H54 (cell line): ENCODE measurements around the gene DCUN1D4.
A peak's percentile ranks its signal among the peaks of the same experiment; 100 is the strongest.

Experiments
- DNase-seq: peaks from one replicate; pipeline ENCODE4 v3.0.0; 2011; ENCODE audit warnings: low spot score, mixed read lengths; ENCODE audit not compliant: insufficient read length
- FAIRE-seq: peaks from 3 replicates; lab custom pipeline; 2011; peaks lifted over from hg19 to GRCh38; lab: Jason Lieb, UNC
- POLR2A ChIP-seq: IDR thresholded peaks from 2 replicates; pipeline ENCODE4 v1.6.1; 2011; ENCODE audit warnings: low read depth, mild to moderate bottlenecking, low read length

The DCUN1D4 gene

DNA sequence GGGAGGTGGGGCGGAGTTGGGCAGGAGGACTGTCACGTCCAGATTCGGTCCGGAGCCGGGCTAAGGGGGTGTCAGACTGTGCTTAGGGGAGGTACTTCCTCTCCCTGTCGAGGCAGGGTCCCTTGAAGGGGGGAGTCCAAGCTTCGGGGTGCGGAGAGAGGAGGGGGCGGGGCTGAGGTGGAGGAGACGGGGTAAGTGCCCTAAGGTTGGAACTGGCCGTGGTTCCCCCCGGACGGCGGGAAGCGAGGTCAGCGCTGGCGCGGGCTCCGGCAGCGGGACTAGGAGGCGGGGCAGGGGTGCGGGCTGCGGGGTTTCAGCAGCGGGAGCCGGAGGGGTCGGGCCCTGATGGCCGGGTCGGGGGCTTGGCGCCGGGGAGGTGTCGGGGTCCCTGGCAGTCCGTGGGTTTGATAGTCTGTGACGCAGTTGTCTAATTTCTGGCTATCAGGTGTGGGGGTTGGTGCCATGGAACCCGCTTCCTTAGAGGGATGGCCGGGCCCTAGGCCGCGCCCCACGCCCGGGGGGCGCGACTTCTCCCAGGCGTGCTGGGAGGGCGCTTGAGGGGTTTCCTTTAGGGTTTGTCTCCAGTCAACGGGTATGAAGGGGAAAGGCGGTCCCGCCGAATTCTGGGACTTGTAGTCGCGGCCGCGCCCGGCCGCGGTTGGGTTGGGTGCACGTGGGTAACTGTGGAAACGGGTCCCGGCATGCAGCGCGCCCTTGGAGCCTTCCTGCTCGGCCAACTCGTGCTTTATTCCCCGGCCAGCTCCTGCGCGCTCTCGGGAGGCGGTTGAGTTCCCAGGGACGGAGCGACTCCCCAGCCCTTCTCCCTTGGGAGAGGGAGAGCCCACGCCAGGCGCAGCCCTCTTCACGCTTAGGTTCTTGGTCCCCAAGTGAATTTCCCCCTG, 1.5 kb downstream of the DCUN1D4 start:
- FAIRE-seq, result peak; percentile 38
- TF ChIP-seq POLR2A, result no peak
- peak; percentile 55 for DNase-seq

DNA sequence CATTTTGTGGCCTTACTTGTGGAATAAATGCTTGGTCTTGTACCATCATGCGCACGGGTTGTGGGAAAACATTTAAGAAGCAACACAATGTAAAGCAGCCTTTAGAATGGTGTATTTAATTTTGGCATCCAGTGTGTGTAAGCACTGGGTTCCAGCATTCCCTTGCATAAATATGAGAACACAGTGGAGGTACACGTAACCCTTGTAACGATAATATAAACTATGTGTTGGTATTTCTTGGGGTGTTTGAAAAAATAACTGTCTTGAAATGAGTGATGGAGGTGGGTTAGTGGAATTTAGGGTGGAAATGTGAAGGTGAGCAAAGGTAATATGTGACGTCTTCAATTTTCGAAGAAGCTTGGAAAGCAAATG, 2.1 kb downstream of the DCUN1D4 start:
- TF ChIP-seq POLR2A, result no peak
- DNase-seq, result no peak
- FAIRE-seq, result no peak

DNA sequence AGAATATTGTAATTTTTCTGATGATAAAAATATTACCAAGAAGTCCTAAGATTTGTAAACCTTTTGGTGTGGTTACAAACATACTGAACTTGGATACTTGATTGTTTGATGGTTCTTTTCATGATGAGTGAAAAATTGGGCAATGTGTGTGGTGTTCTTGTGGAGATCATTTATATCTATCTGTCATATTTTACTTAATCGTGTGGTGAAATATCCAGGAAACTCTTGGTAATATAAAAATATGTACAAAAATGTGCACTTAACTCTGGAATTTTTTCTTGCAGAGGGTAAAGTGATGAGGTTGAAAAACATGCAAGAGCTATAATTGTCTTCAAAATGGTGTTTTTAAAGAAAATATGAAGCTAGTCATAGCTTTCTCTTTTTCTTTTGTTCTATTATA, 2.8 kb downstream of the DCUN1D4 start:
- no peak for TF ChIP-seq POLR2A
- no peak for FAIRE-seq
- no peak for DNase-seq

DNA sequence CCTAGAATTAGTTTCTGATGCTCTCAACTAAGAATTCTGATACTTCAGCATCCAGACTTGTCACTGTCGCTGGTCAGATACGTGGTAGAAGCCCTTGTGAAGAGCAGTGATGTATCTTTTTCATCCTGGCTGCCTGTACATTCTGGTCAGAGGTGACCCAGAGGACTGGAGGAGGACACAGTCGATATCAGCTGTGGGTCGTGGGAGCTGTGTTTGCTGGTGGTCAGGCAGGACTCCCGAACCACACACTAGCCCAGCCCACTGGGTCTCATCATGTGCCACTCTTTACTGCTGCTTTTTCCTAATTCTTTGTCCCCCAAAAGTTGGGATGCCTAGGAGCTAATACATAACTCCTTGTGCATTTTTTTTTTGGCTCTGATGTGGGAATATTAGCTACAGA, 6.5 kb downstream of the DCUN1D4 start:
- no peak for DNase-seq
- FAIRE-seq, result no peak
- TF ChIP-seq POLR2A, result no peak

DNA sequence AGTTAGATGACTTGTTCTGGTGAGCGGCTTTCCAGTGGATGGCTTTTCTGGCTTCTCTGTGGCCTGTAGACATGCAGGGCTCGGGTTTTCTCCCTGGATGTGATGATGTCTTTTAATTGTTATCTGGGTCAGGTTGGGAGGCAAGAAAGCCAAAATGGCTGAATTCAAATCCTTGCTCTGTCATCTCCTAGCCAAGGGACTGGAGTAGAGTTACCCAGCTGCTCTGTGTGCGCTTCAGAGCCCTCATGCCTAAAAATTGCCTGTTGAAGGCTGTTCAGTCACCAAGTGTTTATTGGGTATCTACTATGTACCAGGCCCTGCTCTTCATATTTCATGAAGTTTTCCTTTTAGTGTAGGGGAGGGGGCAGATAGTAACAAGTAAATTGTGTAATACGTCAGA, 7.3 kb downstream of the DCUN1D4 start:
- no peak for TF ChIP-seq POLR2A
- DNase-seq (no peak), FAIRE-seq (no peak)

DNA sequence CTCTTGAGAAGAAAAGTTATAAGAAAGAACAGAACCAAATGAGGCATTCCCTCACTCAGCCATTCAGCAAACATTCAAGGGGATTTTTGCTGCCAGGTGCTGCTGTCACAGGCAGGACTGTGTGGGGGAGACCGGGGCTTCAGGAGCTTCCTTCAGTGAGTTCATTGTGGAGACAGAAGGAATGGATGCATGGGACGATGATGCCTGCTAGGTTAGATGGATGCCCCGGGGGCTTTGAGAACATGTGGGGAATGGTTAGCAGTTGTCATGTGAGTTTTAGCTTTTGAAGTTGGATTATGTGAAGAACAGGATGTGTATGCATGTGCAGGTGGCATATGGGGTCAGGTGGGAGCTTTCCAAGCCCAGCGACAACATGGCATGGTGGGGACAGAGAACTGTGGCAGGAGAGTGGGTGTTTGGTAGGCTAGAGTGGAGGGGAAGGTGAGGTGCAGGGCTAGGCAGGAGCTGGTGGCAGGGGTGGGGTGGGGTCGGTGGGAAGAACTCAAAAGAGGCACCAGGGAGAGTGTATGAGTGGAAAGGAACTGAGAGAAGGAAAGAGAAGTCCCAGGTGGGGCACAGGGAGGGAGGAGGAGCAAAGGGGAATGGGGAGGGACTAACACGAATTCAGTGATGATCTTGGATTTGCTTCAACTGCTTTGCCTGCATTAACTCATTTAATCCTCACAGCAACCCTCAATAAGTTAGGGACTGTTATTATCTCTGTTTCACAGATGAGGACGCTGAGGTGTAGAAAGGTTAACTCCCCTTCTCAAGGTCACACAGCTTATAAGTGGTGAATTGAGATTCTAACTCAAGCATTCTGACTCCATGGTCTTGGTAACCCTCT, 8.4 kb downstream of the DCUN1D4 start:
- TF ChIP-seq POLR2A, result no peak
- FAIRE-seq (no peak), DNase-seq (no peak)

DNA sequence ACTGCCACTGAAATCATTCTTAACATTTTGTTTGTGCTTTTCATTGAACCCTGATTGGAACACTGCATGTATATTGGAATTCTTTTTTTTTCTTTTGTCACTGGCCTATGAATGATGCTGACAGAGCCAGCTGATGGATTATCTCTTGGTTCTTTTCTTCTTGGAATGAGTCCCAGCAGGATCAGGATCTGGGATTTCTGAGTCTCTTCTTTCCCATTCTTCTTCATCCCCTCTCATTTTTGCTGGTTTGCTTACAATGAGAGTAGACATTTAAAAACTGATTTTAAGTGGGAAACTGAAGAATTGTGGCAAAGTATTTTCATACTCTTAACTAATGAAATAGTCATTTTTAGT, 9.0 kb downstream of the DCUN1D4 start:
- DNase-seq (no peak), FAIRE-seq (no peak)
- no peak for TF ChIP-seq POLR2A

DNA sequence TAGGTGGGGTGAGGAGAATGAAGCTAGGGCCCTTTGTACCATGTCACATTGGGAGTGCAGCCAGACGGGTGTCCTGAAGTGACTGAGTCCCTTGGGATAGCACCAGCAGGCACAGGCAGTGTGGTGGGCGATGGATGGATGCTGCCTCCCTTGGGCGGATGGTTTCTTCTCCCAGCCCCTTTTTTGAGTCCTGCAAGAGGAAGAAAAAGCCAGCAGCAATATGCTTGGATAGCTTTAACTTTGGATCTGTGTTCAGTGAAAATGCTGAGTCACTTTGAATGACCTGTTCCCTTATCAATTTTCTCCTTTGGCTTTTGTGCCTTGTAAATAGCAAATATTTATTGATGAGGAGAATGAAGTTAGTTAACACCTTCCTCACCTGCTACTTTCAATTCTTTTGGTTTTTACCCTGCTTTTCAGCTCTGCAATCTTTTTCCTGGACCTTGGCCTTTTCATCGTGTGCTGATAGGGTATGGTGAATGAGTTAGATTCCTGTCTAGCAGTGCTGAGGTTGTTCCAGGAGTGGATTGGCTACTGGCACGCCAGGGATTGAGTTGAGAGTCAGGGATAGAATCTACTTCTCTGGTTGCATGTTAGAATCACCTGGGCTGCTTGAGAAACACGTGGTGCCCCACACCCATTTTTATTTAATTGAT, 10.2 kb downstream of the DCUN1D4 start:
- DNase-seq (no peak), FAIRE-seq (no peak)
- TF ChIP-seq POLR2A, result no peak

DNA sequence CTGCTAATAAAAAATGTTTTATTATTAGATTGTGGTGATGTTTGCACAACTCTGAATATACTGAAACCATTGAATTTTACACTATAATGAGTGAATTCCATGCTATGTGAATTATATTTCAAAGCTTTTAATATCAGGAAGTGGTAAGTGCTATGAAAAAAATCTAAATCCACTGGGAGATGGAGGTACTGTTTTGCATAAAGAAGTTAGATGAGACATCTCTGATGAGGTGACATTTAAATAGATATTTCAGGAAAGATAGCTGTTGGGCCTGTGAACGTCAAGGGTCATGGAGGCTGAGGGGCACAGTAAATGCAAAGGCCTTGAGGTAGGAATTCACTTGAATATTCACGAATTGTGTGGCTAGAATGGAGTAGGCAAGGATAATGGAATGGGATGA, 12.3 kb downstream of the DCUN1D4 start:
- TF ChIP-seq POLR2A, result no peak
- DNase-seq (no peak), FAIRE-seq (no peak)

DNA sequence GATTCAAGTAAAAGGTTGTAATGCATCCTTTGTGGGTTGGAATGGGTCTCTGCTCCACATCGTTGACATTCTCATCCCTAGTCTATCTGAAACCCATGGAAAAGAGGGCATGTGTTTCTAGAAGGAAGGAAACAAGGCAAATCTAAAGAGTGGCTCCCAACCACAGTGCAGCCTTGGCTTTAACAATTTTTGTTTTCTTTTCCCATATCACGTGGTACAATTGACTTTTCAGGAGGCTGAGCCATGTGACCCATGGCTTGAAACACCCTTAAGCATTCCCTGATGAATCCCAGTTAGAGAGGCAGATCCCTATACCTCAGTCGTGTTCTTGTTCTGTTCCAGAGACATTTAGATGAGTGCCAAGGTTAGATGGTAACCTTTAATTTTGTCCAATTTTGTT, 12.8 kb downstream of the DCUN1D4 start:
- no peak for TF ChIP-seq POLR2A
- FAIRE-seq, result no peak
- DNase-seq, result no peak

DNA sequence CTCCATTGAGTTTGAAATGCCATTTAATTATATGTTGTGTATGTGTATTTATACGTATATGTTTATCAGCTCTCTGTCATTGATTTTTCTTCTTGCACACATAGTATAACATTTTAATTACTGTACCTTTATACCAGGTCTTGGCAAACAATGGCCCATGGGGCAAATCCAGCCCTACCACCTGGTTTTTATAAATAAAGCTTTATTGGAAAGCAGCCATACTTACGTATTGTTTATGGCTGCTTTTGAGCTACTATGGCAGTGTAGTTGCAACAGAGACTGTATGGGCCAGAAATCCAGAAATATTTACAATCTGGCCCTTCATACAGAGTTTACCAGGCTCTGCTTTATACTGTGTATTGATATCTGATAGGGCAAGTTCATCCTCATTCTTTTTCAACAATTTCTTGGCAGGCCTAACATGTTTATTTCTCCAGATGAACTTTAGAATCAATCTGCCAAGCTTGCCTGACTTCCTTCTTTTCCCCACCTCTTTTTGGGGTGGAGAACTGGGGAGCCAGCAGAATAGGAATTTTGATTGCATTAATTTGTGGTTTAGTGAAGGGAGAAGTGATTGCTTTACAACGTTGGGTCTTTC, 15.8 kb downstream of the DCUN1D4 start:
- no peak for TF ChIP-seq POLR2A
- DNase-seq, result no peak
- FAIRE-seq, result no peak

DNA sequence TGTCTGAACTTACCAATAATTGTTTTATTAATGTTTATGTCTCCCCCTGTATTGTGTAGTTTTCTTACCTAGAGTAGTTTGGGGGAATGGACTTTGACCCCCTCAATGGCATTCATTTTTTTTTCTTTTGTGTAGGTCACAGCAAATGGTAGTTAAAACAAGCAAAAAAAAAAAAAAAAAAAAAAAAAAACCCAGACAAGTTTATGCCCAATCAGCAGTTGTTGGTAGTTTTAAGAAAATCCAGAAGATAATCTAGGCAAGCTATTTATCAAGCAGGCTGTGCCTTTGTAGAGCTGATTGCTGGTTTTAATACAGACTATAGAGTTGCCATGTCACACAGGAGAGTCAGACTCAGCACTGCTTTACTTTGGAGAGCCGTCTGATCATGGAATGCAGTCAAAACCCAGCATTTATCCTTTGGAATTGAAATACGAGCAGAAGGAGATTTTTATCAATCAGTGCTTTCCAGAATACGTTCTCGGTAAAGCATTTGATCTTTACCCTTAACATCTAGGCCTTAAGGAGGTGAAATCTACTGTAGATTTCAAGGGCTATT, 16.6 kb downstream of the DCUN1D4 start:
- FAIRE-seq, result no peak
- TF ChIP-seq POLR2A, result no peak
- no peak for DNase-seq

DNA sequence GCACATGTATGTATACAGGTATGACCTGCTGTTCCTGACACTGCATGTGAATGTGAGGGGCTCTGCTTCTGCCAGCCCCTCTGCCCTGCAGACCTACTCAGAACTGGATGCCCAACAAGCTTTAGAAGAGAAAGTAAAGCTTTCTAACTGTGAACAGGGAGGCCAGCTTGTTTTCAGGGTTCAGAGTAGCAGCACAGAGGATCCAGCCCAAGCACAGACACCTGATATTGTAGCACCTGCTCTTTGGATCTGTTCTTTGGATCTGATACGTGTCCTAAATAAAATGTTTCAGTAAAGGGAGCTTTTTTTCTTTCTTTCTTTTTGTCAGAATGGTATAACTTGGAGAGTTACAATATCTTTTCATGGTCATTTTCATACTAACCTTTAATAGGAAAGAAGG, 19.2 kb downstream of the DCUN1D4 start:
- DNase-seq, result no peak
- no peak for TF ChIP-seq POLR2A
- FAIRE-seq, result no peak
